HUES64 (cell line): Measurements from ENCODE around the gene GFOD1. TPM values are rescaled to one million over a fixed set of nuclear protein-coding genes. Genes with fewer than 3 reads are reported as not detected.
A peak's percentile ranks its signal among the peaks of the same experiment; 100 is the strongest.

Experiments used
- H3K27ac ChIP-seq: 2 replicates; pipeline ENCODE4 v1.7.0; 2013; ENCODE audit warnings: low read depth, low read length, inconsistent platforms
- H3K27me3 ChIP-seq: 2 replicates; pipeline ENCODE4 v1.6.1; 2013; ENCODE audit warnings: mild to moderate bottlenecking, low read length; ENCODE audit not compliant: insufficient read depth
- H3K36me3 ChIP-seq: 2 replicates; pipeline ENCODE4 v1.6.1; 2013; ENCODE audit warnings: mild to moderate bottlenecking, low read length; ENCODE audit not compliant: insufficient read depth
- H3K4me1 ChIP-seq: 2 replicates; pipeline ENCODE4 v1.6.1; 2013; ENCODE audit warnings: mild to moderate bottlenecking, low read length, moderate library complexity; ENCODE audit not compliant: insufficient read depth
- H3K4me3 ChIP-seq: 2 replicates; pipeline ENCODE4 v1.5.1; 2013; ENCODE audit warnings: mild to moderate bottlenecking, low read length, moderate library complexity
- H3K9ac ChIP-seq: 2 replicates; pipeline ENCODE4 v1.6.1; 2013; ENCODE audit warnings: mild to moderate bottlenecking, low read depth, low read length
- H3K9me3 ChIP-seq: 2 replicates; pipeline ENCODE4 v1.6.1; 2013; ENCODE audit warnings: low read depth, low read length; ENCODE audit not compliant: insufficient read depth
- WGBS: fragments of 150-250, 120-280 bp; methylation state at CpG from one replicate; pipeline ENCODE4 v1.1.7; 2013; ENCODE audit warnings: missing lambda C conversion rate; 5-methylcytosine and 5-hydroxymethylcytosine counted together
- polyA plus RNA-seq, 2 experiments: library from polyadenylated mRNA; stranded (reverse); fragments of 50-300 nt; gene quantifications; one replicate each; pipeline ENCODE4 v1.2.3, GENCODE V29; 2013

The GFOD1 gene, protein sequence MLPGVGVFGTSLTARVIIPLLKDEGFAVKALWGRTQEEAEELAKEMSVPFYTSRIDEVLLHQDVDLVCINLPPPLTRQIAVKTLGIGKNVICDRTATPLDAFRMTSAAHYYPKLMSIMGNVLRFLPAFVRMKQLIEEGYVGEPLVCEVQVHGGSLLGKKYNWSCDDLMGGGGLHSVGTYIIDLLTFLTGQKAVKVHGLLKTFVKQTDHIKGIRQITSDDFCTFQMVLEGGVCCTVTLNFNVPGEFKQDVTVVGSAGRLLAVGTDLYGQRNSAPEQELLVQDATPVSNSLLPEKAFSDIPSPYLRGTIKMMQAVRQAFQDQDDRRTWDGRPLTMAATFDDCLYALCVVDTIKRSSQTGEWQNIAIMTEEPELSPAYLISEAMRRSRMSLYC
- polyA plus RNA-seq (2013, experiment 1 of 2), result 2.0 TPM
- 1.6 TPM for polyA plus RNA-seq (2013, experiment 2 of 2)

DNA sequence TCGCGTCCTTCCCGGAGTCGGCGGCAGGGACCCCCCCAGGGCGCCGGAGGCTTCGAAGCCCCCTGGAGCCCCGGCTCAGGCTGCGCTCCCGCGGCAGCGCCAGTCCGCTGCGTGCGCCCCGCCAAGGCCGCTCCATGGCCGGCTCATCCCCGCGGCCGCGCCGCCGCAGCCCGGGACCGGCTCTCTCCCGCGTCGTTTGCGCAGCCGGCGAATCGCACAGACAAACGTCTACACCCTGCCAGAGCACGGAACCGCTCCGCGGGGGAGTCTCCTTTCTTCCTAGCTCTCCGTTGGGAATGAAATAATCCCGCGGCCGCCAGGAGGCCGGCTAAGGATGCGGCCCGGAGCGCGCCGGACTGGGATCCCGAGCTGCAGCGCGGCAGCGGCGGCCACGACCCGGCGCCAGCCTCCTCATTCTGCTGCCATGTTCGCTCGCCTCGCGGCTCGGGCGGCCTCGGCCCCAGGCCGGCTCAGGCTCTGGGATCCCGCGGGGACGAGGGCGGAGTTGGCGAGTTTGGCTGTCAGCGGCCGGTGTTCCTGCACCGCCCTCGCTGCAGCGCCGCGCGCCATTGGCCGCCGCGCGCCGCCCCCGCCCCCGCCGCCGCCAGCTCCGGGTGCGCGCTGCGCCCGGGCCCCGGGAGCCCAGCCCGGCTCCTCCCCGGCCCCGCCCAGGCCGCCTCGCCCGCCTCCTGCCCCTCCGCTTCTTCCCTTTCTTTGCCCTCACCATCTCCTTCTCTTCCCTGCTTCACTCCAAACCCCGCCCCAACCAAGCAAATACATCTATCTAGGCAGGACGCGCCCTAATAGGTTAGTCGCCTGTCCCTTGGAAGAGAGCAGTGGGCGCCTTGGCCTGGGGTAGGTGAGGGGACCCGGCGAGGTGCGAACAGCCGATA, at the start of gene GFOD1:
Gene GFOD1 (minus strand): TSS at position 479 of the 893 bp plus-strand sequence. CDS start 710 bp downstream, outside the sequence.
- no peak within 1 kb of the TSS for H3K27ac ChIP-seq
- peak within 1 kb of the TSS; percentile 51 for H3K9ac ChIP-seq
- no peaks in the 10 kb centered on the region for H3K36me3 ChIP-seq
- H3K9me3 ChIP-seq, result no peaks in the 10 kb centered on the region
- peaks cover 69% of the 10 kb centered on the region for H3K27me3 ChIP-seq
- peak within 1 kb of the TSS; percentile 75 for H3K4me3 ChIP-seq
- under 1% methylated on average over 109 of the region's 109 CpGs for WGBS
- peaks cover 16% of the 10 kb centered on the region for H3K4me1 ChIP-seq

DNA sequence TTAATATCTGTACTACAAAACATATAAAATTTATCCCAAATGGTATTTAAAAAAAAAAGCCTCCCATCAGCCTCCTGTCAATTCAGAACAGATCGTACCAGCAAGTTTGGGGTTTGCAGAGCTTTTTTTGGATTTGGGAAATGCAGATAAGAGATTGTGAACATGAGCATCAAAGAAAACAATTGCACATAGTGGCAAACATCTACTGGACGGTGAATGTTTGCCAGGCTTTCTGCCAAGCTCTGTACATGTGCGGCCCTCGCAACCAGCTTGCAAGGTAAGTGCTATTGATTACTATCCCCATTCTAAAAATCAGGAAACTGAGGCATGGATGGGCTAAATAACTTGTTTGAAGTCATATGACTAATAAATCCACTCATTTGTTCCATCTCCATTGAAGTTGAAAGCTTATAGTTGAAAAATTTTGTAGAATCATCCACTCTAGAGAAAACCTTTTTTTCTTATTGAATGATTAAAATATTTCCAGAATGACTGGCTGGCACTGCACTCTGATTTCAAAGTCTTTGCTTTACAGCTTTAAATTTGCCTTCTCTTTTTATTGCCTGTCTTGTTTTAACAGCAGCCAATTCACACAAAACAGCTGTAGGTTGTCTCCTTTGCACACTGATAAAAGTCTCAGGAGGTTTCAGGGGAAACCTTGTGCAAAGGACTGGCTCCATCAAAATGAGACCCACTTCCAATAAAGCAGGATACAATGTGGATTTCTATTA, 49.6 kb upstream of the GFOD1 start:
- 96% methylated on average over 4 of the region's 4 CpGs for WGBS
- H3K4me1 ChIP-seq, result peaks cover 10% of the 10 kb centered on the region

DNA sequence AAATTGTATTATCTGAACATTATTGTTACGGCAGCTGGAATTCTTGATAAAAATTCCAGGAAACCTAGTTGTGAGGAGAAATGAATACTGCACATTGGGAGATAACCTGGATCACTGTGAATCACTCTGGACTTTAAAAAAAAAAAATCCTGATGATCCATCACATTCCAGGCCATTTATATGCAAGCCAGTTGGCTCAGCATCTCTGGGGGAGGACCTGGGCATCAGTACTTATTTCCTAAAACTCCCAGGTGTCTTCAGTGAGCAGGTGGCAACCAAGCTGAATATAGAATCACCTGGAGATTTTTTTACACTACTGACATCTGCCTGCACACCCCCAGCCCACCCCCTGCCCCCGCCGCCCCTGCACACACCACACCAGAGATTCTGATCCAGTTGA, 47.9 kb upstream of the GFOD1 start:
- Histone ChIP-seq H3K4me1 (peaks cover 10% of the 10 kb centered on the region), H3K27me3 (no peaks in the 10 kb centered on the region), H3K36me3 (no peaks in the 10 kb centered on the region), H3K4me3 (no peak overlapping the region), H3K27ac (no peak overlapping the region), H3K9ac (no peak overlapping the region), H3K9me3 (no peaks in the 10 kb centered on the region)
- 88% methylated on average over 1 of the region's 3 CpGs for WGBS

More for the DNA sequence above, 49.6 kb upstream of the GFOD1 start:
- no peaks in the 10 kb centered on the region for H3K36me3 ChIP-seq
- no peak overlapping the region for H3K9ac ChIP-seq
- no peaks in the 10 kb centered on the region for H3K9me3 ChIP-seq
- no peaks in the 10 kb centered on the region for H3K27me3 ChIP-seq
- H3K27ac ChIP-seq, result no peak overlapping the region
- no peak overlapping the region for H3K4me3 ChIP-seq

DNA sequence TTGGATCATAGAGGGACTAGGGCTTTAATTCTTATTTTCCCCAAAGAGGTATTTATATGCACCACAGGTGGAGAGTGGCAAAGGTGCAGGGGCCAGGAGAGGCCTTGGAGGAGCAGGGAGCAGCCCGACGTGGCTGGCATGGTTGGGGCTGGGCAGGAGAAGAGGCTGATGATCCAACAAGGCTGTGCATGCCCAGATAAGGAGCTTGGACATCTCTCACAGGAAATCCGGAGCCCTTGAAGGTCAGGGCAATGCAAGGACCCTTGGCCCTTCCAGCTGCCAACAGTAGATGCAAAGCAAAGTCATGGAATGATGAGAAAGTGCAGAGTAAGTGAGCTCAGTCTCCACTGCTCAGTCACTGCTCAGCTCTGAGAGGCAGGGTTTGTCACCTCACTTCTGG, 47.1 kb upstream of the GFOD1 start:
- WGBS, result 88% methylated on average over 3 of the region's 3 CpGs

DNA sequence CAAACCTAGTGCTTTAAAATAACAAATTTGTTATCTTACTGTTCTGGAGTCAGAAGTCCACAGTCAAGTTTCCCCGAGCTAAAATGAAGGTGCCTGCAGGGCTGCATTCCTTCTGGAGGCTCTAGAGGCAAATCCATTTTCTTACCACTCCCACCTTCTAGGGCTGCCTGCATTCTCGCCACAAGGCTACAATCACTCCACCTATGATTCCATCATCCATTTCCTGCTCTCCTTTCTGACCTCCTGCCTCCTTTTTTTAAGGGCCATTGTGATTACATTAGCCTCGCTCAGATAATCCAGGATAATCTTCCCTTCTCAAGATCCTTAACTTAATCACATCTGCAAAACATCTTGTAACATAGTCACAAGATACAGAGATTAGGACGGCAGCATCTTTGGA, 44.6 kb upstream of the GFOD1 start:
- H3K36me3 ChIP-seq, result no peaks in the 10 kb centered on the region
- H3K27ac ChIP-seq, result no peak overlapping the region
- H3K9me3 ChIP-seq, result no peaks in the 10 kb centered on the region
- no peaks in the 10 kb centered on the region for H3K27me3 ChIP-seq
- WGBS, result 64% methylated on average over 4 of the region's 4 CpGs
- peaks cover 21% of the 10 kb centered on the region for H3K4me1 ChIP-seq
- no peak overlapping the region for H3K9ac ChIP-seq
- no peak overlapping the region for H3K4me3 ChIP-seq

More for the DNA sequence above, 47.1 kb upstream of the GFOD1 start:
- Histone ChIP-seq H3K4me3 (no peak overlapping the region), H3K36me3 (no peaks in the 10 kb centered on the region), H3K9ac (no peak overlapping the region), H3K27ac (no peak overlapping the region), H3K27me3 (no peaks in the 10 kb centered on the region), H3K9me3 (no peaks in the 10 kb centered on the region), H3K4me1 (peaks cover 10% of the 10 kb centered on the region)

DNA sequence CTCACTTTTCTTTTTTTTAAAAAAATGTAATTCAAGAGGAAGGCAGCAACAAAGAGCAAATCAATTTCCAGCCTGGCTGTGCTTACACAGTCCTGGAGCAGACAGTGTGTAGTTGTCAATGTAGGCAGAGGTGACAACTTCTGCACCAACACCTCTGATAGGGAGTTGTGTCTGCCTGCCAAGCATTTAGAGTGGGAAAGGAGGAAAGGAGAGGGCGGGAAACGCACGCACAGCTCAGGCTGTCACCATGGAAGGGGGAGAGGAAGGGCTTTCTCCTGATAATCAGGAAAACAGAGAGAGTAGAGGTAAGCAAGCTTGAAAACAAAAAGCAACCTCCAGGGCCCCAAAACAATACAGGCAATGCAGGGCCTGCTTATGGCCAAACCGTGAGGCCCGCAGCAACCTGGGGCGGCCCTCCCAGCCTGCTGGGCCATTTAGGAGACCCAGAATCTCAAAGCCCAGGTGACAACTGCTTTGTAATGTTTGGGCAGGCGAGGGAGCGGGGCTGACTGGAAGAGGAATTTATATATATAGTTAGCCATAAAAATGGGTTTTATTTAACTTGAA, 41.5 kb upstream of the GFOD1 start:
- no peak overlapping the region for H3K4me3 ChIP-seq
- H3K4me1 ChIP-seq, result peaks cover 11% of the 10 kb centered on the region
- WGBS, result 55% methylated on average over 7 of the region's 8 CpGs
- no peaks in the 10 kb centered on the region for H3K9me3 ChIP-seq
- H3K27ac ChIP-seq, result no peak overlapping the region
- no peaks in the 10 kb centered on the region for H3K36me3 ChIP-seq
- 0 out of 2 replicates have a peak overlapping the region, but pooled peaks have one; percentile 21 for H3K9ac ChIP-seq
- H3K27me3 ChIP-seq, result no peaks in the 10 kb centered on the region

DNA sequence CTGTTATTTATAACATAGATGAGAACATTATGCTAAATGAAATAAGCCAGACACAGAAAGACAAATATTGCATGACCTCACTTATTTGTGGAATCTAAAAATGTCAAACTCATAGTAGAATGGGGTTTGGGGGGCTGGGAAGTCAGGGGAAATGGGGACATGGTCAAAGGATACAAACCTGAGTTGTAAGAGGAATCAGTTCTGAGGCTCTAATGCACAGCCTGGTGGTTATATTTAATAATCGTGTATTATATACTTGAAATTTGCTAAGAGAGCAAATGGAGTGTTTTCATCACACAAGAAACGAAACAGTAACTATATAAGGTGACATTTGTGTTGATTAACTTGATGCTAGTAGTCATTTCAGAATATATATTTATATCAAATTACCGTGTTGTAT, 40.8 kb upstream of the GFOD1 start:
- WGBS, result 86% methylated on average over 1 of the region's 3 CpGs
- H3K4me1 ChIP-seq, result peaks cover 11% of the 10 kb centered on the region
- H3K9me3 ChIP-seq, result no peaks in the 10 kb centered on the region

DNA sequence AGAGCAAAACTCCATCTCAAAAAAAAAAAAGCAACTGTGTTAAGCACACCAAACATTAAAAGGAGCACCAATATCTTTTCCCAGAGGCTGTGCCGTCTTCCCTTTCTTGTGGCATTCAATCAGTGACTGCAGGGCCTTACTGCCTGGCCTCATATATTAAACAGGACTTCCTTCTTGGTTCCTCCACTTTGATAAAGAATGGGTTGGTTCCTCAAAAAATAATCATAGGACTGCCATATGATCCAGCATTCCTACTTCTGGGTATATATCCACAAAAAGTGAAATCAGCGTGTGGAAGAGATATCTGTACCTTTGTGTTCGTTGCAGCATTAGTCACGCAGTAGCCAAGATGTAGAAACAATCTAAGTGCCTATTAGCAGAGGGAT, 40.3 kb upstream of the GFOD1 start:
- 96% methylated on average over 4 of the region's 4 CpGs for WGBS
- Histone ChIP-seq H3K9ac (no peak overlapping the region), H3K27ac (no peak overlapping the region), H3K36me3 (no peaks in the 10 kb centered on the region), H3K4me3 (no peak overlapping the region), H3K9me3 (no peaks in the 10 kb centered on the region), H3K4me1 (peaks cover 11% of the 10 kb centered on the region), H3K27me3 (no peaks in the 10 kb centered on the region)

More for the DNA sequence above, 40.8 kb upstream of the GFOD1 start:
- Histone ChIP-seq H3K27ac (no peak overlapping the region), H3K4me3 (no peak overlapping the region), H3K27me3 (no peaks in the 10 kb centered on the region), H3K9ac (no peak overlapping the region), H3K36me3 (no peaks in the 10 kb centered on the region)

DNA sequence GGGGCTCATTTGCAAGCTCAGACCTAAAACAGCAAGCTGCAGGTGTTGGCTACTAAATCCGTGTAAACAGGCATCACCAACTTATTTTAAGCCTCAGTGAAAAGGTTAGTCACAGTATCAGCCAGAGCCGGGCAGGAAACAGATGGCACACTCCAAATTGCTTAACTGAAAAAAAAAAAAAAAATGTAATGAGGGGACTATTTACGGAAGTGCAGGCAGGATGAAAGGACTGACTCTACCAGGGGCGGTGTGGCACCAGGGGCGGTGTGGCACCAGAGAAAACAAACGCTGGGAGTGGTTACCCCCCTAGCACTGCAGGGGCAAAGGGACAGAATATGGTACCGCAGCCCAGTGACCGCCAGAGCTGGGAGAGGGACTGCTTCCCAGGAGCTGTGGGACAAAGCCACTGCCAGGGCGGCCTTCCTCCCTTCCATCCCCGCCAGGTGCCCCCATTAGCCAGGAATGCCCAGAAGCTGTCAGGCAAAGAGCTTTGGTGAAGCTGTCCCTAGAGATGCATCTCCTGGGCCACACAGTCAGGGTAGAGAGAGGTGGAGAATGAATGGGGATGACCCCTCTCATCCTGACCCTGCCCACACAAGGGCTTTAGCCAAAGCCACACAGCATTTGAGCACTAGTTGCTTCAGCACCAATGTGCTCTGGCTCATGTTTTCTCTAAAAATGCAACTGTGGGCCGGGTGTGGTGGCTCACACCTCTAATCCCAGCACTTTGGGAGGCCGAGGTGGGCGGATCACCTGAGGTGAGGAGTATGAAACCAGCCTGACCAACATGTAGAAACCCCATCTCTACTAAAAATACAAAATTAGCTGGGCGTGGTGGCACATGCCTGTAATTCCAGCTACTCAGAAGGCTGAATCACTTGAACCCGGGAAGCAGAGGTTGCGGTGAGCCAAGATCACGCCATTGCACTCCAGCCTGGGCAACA, 39.6 kb upstream of the GFOD1 start:
- H3K9me3 ChIP-seq, result no peaks in the 10 kb centered on the region
- H3K27me3 ChIP-seq, result no peaks in the 10 kb centered on the region
- H3K36me3 ChIP-seq, result no peaks in the 10 kb centered on the region
- no peak overlapping the region for H3K27ac ChIP-seq
- H3K9ac ChIP-seq, result no peak overlapping the region
- no peak overlapping the region for H3K4me3 ChIP-seq
- H3K4me1 ChIP-seq, result peaks cover 11% of the 10 kb centered on the region
- 92% methylated on average over 17 of the region's 17 CpGs for WGBS

DNA sequence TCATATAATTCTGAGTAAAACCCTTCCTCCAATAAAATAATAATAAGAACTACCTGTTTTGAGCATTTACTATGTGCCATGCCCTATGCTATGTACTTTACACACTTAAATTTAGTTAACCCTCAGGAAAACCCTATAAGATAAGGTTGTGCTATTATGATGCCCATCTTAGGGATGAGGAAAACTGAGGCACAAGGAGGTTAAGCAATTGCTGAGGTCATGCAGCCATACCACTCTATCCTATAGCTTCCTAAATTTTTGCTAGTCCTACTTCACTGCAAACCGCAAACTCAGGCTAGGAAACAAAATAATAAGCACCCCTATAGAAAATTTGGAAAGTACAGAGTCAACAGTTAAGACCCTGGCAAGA, 38.9 kb upstream of the GFOD1 start:
- Histone ChIP-seq H3K27ac (no peak overlapping the region), H3K9me3 (no peaks in the 10 kb centered on the region), H3K4me1 (peaks cover 11% of the 10 kb centered on the region), H3K27me3 (no peaks in the 10 kb centered on the region), H3K4me3 (no peak overlapping the region), H3K36me3 (no peaks in the 10 kb centered on the region), H3K9ac (no peak overlapping the region)
- 94% methylated on average over 1 of the region's 1 CpG for WGBS
